ENCODE data around the gene FAM43B.

Gene FAM43B

GRCh38 chr1:20593756-20594155, 41.4 kb downstream of the FAM43B start:
- DNase-seq: no peak

GRCh38 chr1:20594746-20595145, 42.4 kb downstream of the FAM43B start:
- DNase-seq: no peak

GRCh38 chr1:20596106-20596505, 43.7 kb downstream of the FAM43B start:
- DNase-seq: no peak

- no peak for DNase-seq
Observed at GRCh38 chr1:20597650-20598049, 45.3 kb downstream of the FAM43B start.

GRCh38 chr1:20600156-20600555, 47.8 kb downstream of the FAM43B start:
- DNase-seq: no peak

GRCh38 chr1:20601129-20601825, 48.9 kb downstream of the FAM43B start:
- DNase-seq: no peak

- DNase-seq: no peak
Observed at GRCh38 chr1:20602851-20603450, 50.6 kb downstream of the FAM43B start.

GRCh38 chr1:20603504-20604464, 51.4 kb downstream of the FAM43B start:
- no peak for DNase-seq
